Measurements from ENCODE around the gene METRNL.
"Not testable (repeated sequence)": the region's sequence is repeated elsewhere in the genome, so short reads cannot be mapped to it uniquely, and the experiment has no call there.

METRNL gene

DNA sequence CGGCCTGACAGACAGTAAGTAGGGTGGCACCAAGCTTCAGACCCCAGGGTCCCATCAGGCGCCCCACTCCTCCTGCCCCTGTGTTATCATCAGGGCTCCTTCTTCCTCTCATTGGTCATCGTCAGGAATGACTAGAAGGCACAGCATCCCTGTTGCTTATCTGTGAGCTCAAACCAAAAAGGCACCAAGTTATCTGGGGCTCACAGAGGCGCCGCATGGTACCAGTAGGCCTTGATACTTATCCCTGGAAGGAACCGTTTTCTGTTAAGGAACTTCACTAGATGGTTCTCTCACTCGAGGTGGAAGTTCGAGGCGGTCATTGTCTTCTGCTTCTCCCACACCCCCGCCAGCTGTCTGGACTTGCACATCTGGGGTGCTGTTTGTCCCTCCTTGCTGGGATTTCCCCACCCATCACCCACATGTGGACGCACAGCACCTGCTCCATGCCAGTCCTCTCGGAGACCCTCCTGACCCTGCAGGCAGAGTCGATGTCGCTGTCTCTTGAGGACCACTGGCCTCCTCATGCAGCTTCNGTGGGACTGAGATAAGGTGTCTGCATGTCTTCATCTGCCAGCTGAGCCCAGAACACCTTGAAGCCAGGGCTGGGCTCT lies 52.1 kb downstream of the METRNL start:
- Histone ChIP-seq H3K9me3 (no peaks in the 10 kb centered on the region), H3K36me3 (replicated peaks) (no peaks in the 10 kb centered on the region), H3K4me3 (no peak overlapping the region), H3K4me1 (no peaks in the 10 kb centered on the region), H3K27me3 (ENCODE audit: low read depth) (0 out of 2 replicates have a peak, but pooled peaks cover 3% of the 10 kb centered on the region)
- in situ Hi-C loops (cut with MboI; ENCODE audit: low sequenced_read_pairs) = no loop called here
- DNase-seq (ENCODE audit: low spot score in 2 of 2) = no peak

- Histone ChIP-seq H3K27me3 (ENCODE audit: low read depth) (no peaks in the 10 kb centered on the region), H3K9me3 (no peaks in the 10 kb centered on the region), H3K4me3 (no peak overlapping the region), H3K36me3 (replicated peaks) (no peaks in the 10 kb centered on the region), H3K4me1 (no peaks in the 10 kb centered on the region)
- DNase-seq (ENCODE audit: low spot score in 2 of 2) = no peak
- in situ Hi-C loops (cut with MboI; ENCODE audit: low sequenced_read_pairs) = no loop called here
Measured at GRCh38 chr17:83132251-83133081, 53.1 kb downstream of the METRNL start.

DNA sequence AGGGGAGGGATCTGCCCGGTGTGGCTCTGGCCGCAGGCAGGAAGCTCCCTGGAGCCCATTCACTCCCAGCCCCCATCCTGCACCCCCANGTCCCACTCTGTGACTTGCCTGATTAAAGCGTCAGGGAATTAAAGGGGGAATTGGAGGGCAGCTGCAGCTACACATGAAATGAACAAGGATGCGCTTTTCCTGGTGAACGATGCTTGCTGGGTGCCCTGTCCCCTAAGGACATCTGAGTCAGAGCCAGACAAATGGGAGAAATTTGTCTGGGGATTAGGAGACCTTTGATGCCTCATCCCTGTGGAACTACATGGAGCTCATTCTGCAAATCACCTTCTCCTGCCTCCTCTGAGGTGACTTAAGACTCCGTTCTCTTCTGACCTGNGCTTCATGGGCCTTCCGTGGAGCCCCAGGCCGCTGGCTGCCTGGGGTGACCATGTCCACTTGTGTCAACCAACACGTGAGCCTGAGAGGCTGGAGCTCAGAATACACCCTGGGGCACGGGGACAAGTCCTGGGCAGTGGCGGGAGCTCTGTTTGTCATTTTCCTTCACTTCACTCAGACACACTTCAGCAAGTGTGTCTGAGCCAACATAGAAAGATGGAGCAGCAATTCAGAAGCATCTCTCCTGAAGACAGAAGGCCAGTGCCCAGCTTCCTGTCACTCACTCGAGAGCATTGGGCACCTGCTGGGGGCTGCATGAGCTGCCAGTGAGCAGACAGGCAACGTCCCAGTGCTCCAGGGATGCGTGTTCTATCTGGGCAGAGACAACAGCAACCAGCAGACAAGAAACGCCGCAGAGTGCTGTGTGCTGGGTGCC lies 54.1 kb downstream of the METRNL start:
- Histone ChIP-seq H3K27me3 (ENCODE audit: low read depth) (no peaks in the 10 kb centered on the region), H3K4me3 (no peak overlapping the region), H3K9me3 (no peaks in the 10 kb centered on the region), H3K36me3 (replicated peaks) (no peaks in the 10 kb centered on the region), H3K4me1 (no peaks in the 10 kb centered on the region)
- DNase-seq (ENCODE audit: low spot score in 2 of 2) = no peak
- in situ Hi-C loops (cut with MboI; ENCODE audit: low sequenced_read_pairs) = no loop called here

DNA sequence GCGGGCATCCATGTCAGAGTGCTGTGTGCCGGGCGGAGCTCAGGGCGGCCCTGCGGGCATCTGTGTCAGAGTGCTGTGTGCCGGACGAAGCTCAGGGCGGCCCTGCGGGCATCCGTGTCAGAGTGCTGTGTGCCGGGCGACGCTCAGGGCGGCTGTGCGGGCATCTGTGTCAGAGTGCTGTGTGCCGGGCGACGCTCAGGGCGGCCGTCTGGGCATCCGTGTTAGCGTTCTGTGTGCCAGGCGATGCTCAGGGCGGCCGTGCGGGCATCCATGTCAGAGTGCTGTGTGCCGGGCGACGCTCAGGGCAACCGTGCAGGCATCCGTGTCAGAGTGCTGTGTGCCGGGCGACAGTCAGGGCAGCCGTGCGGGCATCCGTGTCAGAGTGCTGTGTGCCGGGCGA lies 55.0 kb downstream of the METRNL start:
- H3K27me3 ChIP-seq (ENCODE audit: low read depth); H3K9me3 ChIP-seq; H3K4me1 ChIP-seq; DNase-seq (ENCODE audit: low spot score in 2 of 2); H3K36me3 ChIP-seq (replicated peaks); in situ Hi-C loops (cut with MboI; ENCODE audit: low sequenced_read_pairs); H3K4me3 ChIP-seq: not testable (repeated sequence)

GRCh38 chr17:83135692-83136091 lies 56.3 kb downstream of the METRNL start:
- no peaks in the 10 kb centered on the region for H3K4me1 ChIP-seq
- H3K36me3 ChIP-seq (replicated peaks) = no peaks in the 10 kb centered on the region
- no peaks in the 10 kb centered on the region for H3K9me3 ChIP-seq
- DNase-seq (ENCODE audit: low spot score in 2 of 2) = no peak
- in situ Hi-C loops (cut with MboI; ENCODE audit: low sequenced_read_pairs) = no loop called here
- H3K4me3 ChIP-seq = no peak overlapping the region
- no peaks in the 10 kb centered on the region for H3K27me3 ChIP-seq (ENCODE audit: low read depth)

- in situ Hi-C loops (cut with MboI; ENCODE audit: low sequenced_read_pairs) = no loop called here
- no peak overlapping the region for H3K4me3 ChIP-seq
- H3K9me3 ChIP-seq = no peaks in the 10 kb centered on the region
- no peaks in the 10 kb centered on the region for H3K4me1 ChIP-seq
- H3K36me3 ChIP-seq (replicated peaks) = no peaks in the 10 kb centered on the region
- H3K27me3 ChIP-seq (ENCODE audit: low read depth) = no peaks in the 10 kb centered on the region
- DNase-seq (ENCODE audit: low spot score in 2 of 2) = no peak
Measured at GRCh38 chr17:83136156-83136555, 56.7 kb downstream of the METRNL start.

DNA sequence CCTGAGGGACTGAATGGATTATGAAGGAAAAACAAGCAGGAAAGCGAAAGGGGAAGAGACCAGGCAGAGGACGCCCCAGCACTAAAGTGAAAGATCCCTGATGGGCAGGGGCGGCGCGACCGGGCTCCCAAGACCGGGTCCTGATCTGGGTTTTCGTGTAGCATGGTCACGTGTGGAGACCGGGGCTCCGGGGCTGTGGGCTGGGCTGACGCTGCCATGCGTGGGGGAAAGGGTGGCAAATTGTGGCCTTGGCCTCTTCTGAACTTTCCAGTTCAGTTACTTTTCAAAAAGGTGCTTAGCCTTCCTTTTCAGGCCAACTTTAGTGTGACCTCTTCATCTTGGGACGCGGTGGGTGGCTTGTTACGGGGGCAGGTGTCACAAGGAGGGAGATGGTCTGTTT lies 57.5 kb downstream of the METRNL start:
- in situ Hi-C loops (cut with MboI; ENCODE audit: low sequenced_read_pairs) = no loop called here
- no peak for DNase-seq (ENCODE audit: low spot score in 2 of 2)
- no peaks in the 10 kb centered on the region for H3K27me3 ChIP-seq (ENCODE audit: low read depth)
- no peaks in the 10 kb centered on the region for H3K4me1 ChIP-seq
- H3K36me3 ChIP-seq (replicated peaks) = no peaks in the 10 kb centered on the region
- H3K9me3 ChIP-seq = no peaks in the 10 kb centered on the region
- H3K4me3 ChIP-seq = no peak overlapping the region

DNA sequence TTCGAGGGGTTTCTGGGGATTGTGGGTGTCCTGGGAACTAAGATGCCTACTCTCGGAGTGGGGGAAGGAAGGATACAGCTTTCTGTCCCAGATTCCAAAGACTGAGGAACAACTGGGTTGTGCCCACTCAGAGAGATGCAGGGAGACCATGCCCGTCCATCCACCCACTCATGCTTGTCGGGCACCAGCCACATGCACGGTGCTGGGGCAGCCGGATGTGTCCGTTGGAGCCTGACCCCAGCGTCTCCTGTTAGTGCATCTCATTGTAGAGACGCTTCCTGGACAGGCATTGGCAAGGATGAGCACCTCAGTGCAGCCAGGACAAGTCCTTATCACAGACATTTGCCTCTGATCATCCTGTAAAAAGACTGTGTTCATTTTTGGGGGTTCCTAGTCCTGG lies 58.1 kb downstream of the METRNL start:
- Histone ChIP-seq H3K9me3 (no peaks in the 10 kb centered on the region), H3K4me1 (no peaks in the 10 kb centered on the region), H3K4me3 (no peak overlapping the region), H3K36me3 (replicated peaks) (no peaks in the 10 kb centered on the region), H3K27me3 (ENCODE audit: low read depth) (no peaks in the 10 kb centered on the region)
- in situ Hi-C loops (cut with MboI; ENCODE audit: low sequenced_read_pairs) = no loop called here
- no peak for DNase-seq (ENCODE audit: low spot score in 2 of 2)

DNA sequence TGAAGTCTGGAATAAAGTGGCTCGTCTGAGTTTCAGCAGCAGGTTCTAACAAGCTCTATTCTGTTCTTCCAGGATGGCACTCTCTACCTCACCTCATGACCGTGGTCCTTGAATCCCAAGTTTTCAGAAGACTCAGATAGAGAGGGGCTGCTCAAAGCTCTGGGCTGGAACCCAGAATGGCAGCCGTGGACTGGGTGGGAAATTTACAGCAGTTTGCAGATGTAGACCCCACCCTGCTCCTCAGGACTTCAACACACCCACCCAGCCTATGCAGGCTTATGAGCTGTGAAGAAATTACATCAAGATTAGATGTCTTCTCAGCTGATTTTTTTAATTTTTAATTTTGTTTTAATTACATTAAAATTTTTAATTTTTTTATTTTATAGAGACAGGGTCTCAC lies 59.4 kb downstream of the METRNL start:
- no peaks in the 10 kb centered on the region for H3K27me3 ChIP-seq (ENCODE audit: low read depth)
- no peak for DNase-seq (ENCODE audit: low spot score in 2 of 2)
- no peaks in the 10 kb centered on the region for H3K9me3 ChIP-seq
- H3K4me3 ChIP-seq = no peak overlapping the region
- no peaks in the 10 kb centered on the region for H3K4me1 ChIP-seq
- in situ Hi-C loops (cut with MboI; ENCODE audit: low sequenced_read_pairs) = no loop called here
- no peaks in the 10 kb centered on the region for H3K36me3 ChIP-seq (replicated peaks)

DNA sequence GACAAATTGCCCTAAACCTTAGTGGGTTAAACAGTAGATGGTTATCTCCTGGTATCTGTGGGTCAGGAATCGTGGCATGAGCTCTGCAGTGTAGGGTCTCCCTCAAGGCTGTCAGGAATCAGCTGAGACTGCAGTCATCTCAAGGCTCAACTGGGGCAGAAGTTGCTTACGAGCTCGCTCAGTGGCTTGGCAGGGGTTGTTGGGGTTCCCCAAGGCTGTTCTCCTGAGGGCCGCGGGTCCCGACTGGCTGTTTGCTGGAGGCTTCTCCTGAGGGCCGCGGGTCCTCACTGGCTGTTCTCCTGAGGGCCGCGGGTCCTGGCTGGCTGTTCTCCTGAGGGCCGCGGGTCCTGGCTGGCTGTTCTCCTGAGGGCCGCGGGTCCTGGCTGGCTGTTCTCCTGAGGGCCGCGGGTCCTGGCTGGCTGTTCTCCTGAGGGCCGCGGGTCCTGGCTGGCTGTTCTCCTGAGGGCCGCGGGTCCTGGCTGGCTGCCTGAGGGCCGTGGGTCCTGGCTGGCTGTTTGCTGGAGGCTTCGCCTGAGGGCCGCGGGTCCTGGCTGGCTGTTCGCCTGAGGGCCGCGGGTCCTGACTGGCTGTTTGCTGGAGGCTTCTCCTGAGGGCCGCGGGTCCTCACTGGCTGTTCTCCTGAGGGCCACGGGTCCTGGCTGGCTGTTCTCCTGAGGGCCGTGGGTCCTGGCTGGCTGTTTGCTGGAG lies 60.3 kb downstream of the METRNL start:
- H3K9me3 ChIP-seq; H3K4me1 ChIP-seq; H3K36me3 ChIP-seq (replicated peaks); H3K27me3 ChIP-seq (ENCODE audit: low read depth); H3K4me3 ChIP-seq; in situ Hi-C loops (cut with MboI; ENCODE audit: low sequenced_read_pairs); DNase-seq (ENCODE audit: low spot score in 2 of 2): not testable (repeated sequence)

GRCh38 chr17:83140249-83140566 lies 60.8 kb downstream of the METRNL start:
- H3K36me3 ChIP-seq (replicated peaks); H3K9me3 ChIP-seq; in situ Hi-C loops (cut with MboI; ENCODE audit: low sequenced_read_pairs); H3K27me3 ChIP-seq (ENCODE audit: low read depth); H3K4me1 ChIP-seq; DNase-seq (ENCODE audit: low spot score in 2 of 2); H3K4me3 ChIP-seq: not testable (repeated sequence)

GRCh38 chr17:83142619-83143018 lies 63.2 kb downstream of the METRNL start:
- DNase-seq (ENCODE audit: low spot score in 2 of 2) = no peak
- Histone ChIP-seq H3K4me1 (no peaks in the 10 kb centered on the region), H3K4me3 (no peak overlapping the region), H3K9me3 (no peaks in the 10 kb centered on the region), H3K36me3 (replicated peaks) (no peaks in the 10 kb centered on the region), H3K27me3 (ENCODE audit: low read depth) (no peaks in the 10 kb centered on the region)
- in situ Hi-C loops (cut with MboI; ENCODE audit: low sequenced_read_pairs) = no loop called here

DNA sequence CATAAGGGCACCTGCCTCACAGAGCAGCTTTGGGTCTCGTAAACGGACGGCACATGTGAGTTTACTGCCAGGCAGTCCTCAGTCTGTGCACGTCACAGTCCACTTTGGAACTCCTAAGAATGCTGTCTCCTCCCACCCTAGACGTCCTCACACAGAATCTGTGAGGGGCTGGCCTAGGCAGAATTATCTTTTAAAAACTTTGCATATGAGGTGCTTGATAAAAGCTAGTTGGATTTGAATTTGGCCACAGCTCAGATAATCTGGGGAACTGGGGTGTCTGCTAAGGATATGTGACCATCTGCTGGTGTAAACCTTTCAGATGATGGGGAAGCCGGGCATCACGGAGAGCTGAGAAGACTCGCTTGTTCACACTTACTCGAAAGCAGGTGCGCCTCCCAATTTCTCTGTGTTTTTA lies 64.4 kb downstream of the METRNL start:
- in situ Hi-C loops (cut with MboI; ENCODE audit: low sequenced_read_pairs) = no loop called here
- DNase-seq (ENCODE audit: low spot score in 2 of 2) = no peak
- H3K9me3 ChIP-seq = no peaks in the 10 kb centered on the region

More for the DNA sequence above, 64.4 kb downstream of the METRNL start:
- Histone ChIP-seq H3K4me3 (no peak overlapping the region), H3K4me1 (no peaks in the 10 kb centered on the region), H3K27me3 (ENCODE audit: low read depth) (no peaks in the 10 kb centered on the region), H3K36me3 (replicated peaks) (no peaks in the 10 kb centered on the region)
